GM13976 (cell line): ENCODE measurements around the gene ASIC5.
"Not testable (repeated sequence)": the region's sequence is repeated elsewhere in the genome, so short reads cannot be mapped to it uniquely, and the experiment has no call there.

Source experiments
- DNase-seq: peaks from one replicate; pipeline ENCODE4 v3.0.0; 2012; ENCODE audit warnings: low spot score
- in situ Hi-C: fragments of 300-500 bp; cut with MboI; formaldehyde crosslinking; loops from one replicate; pipeline ENCODE4 v1.12.0; 2022; ENCODE audit warnings: low sequenced_read_pairs, mixed read lengths, inconsistent platforms; ENCODE audit not compliant: unreplicated experiment
- TF ChIP-seq, protein P1 (sequence below): IDR thresholded peaks from 2 replicates; pipeline ENCODE4 v1.5.1; 2012; ENCODE audit warnings: borderline replicate concordance, mild to moderate bottlenecking; ENCODE audit not compliant: insufficient read depth; ENCODE audit errors: extremely low read depth, missing control alignments, control extremely low read depth

Gene ASIC5

DNA sequence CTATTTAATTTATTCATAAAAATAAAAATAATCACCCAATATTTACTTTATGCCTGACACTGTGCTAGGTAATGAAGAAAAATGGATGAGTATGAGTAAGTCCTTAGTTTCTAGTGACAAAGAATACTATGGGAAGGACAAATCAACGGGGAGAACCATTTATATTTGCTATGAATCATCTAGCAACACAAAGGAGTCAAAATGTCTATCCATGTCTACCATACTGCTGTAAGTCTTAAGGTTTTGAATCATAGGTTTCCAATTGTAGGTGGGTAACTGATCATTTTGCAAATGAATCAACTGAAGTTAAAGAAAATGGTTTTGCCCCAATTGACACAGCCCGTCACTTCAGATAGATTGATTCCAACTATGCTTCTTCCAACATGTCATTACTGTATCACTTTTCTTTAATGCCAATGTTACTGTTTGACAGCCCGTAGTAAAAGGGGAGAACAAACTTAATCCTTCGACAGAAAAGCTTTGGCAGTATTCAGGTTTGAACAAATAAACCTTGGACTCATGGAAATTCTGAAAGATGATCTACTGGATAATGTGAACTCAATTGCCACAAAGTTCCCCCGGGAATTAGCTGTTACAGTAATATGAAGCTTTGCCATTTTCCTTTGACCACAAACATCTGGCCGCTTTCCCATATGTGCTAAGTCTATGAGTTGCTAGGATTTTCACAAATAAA is 40.6 kb upstream of the ASIC5 start:
- TF ChIP-seq, protein P1, sequence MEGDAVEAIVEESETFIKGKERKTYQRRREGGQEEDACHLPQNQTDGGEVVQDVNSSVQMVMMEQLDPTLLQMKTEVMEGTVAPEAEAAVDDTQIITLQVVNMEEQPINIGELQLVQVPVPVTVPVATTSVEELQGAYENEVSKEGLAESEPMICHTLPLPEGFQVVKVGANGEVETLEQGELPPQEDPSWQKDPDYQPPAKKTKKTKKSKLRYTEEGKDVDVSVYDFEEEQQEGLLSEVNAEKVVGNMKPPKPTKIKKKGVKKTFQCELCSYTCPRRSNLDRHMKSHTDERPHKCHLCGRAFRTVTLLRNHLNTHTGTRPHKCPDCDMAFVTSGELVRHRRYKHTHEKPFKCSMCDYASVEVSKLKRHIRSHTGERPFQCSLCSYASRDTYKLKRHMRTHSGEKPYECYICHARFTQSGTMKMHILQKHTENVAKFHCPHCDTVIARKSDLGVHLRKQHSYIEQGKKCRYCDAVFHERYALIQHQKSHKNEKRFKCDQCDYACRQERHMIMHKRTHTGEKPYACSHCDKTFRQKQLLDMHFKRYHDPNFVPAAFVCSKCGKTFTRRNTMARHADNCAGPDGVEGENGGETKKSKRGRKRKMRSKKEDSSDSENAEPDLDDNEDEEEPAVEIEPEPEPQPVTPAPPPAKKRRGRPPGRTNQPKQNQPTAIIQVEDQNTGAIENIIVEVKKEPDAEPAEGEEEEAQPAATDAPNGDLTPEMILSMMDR = no peak
- DNase-seq = no peak
- in situ Hi-C loops = no loop called here

DNA sequence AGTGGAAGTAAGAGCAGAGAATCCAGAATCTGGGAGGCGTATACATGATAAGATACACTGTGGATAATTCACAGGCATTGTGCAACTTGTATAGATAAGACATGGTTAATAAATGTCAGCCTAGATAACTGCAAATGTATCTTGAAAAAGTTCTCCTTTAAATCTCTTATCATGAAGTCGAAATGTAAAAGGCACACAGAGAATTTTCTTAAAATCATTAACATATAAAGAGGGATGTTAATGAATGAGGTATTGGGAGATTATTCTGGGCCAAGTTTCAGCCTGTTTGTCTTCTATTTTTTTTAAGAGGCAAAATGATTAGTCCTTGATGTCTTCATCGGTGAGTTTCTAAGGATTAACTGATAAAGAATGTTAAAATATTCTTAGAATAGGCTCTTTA is 38.3 kb upstream of the ASIC5 start:
- DNase-seq = no peak
- in situ Hi-C loops = no loop called here
- TF ChIP-seq, protein P1 = no peak

DNA sequence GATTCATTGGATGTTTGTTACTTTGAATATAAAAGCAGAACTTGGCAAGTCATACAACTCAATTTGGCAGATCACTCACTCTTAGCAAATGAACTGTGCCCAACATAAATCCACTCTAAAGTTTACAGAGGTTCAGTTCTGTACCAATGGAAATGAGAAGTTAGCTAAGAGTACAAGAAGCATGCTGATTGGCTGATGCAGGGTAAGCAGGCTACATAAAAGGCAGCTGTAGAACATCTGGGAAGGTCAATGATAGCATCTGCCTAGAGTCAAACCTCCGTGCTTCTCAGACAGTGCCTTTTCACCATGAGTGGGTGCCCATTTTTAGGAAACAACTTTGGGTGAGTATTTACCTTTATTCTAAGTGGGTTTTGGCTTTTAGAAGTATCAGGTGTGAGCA is 37.4 kb upstream of the ASIC5 start, which contains the start of gene TDO2:
TSS of gene TDO2 (plus strand) at position 244 of the 400 bp plus-strand sequence. CDS start at position 307, 63 bp downstream.
- TF ChIP-seq, protein P1 = no peak
- DNase-seq = no peak
- in situ Hi-C loops = no loop called here

DNA sequence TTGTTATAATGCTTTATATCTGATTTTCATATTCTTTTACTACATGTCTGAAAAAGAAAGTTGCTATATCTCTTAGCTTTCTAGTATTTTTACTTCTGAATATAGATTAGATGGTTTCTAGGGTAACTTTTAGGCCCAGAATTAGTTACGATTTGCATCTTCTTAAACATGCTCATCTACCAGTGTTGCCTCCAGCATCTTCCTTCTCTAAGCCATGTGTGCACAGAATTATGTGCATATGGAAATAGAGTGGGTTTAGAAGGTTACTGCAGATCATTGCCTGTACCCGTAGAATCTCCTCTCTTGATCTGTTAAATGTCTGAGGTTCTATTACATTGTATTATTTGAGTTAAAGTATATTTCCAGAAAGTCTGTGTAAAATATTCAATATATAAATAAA is 34.9 kb upstream of the ASIC5 start:
- TF ChIP-seq, protein P1 = no peak
- in situ Hi-C loops = no loop called here
- no peak for DNase-seq

DNA sequence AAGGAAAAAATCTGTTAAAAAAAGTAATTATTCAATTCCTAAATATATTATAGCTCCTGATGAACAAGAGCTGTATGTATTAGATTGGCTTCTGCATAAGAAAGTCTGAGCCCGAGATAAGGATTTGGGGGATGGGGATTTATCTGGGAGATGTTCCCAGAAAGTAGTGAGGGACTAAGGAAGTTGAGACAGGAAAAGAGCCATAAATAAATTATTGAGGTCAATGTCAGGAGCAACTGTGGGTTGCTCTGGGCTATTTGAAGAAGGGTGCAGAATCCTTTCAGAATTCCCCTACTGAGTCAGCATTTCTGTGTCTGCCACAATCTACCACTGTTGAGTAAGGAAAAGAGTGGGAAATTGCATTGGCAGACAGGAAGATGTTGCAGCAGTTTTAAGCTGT is 34.3 kb upstream of the ASIC5 start:
- TF ChIP-seq, protein P1 = no peak
- DNase-seq = no peak
- in situ Hi-C loops = no loop called here

DNA sequence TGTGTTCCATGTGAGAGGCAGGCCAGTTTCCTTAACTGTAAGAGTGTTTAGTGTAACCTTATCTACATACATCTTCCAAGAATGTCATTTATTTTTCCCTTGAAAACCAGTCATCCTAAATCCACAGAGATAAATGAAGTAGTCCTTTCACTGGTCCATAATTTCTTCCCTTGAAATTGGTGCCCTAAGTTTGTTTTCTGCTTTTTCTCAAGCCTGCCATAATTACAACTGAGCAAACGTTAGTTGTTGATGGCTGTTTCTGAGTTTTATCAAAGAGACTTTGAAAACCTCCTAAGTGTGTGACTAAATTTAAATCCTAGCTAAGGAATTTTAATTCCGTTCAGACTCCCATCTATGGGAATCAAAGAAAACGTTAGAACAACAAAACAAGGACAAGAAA is 33.8 kb upstream of the ASIC5 start:
- TF ChIP-seq, protein P1 = no peak
- DNase-seq = no peak
- in situ Hi-C loops = no loop called here

DNA sequence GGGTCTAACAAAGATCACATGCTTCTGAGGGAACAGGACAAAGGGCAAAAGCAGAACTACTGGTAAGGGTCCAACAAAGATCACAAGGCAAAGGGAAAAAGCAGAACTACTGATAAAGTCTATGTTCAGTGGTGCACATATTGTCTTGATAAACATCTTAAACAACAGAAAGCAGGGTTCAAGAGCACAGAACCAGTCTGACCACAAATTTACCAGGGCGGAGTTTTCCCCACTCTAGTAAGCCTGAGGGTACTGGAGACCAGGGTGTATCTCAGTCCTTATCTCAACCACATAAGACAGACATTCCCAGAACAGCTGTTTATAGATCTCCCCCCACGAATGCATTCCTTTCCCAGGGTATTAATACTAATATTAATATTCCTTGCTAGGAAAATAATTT is 32.3 kb upstream of the ASIC5 start:
- in situ Hi-C loops, DNase-seq: not testable (repeated sequence)
